Suppressor macrophage treated with lipopolysaccharide for 4 hours (primary cell): ENCODE measurements around the gene BCAS3.
"Not testable (repeated sequence)": the region's sequence is repeated elsewhere in the genome, so short reads cannot be mapped to it uniquely, and the experiment has no call there.

Experiments used
- DNase-seq: peaks from one replicate; pipeline ENCODE4 v3.0.0-alpha.2; 2020

BCAS3 gene

DNA sequence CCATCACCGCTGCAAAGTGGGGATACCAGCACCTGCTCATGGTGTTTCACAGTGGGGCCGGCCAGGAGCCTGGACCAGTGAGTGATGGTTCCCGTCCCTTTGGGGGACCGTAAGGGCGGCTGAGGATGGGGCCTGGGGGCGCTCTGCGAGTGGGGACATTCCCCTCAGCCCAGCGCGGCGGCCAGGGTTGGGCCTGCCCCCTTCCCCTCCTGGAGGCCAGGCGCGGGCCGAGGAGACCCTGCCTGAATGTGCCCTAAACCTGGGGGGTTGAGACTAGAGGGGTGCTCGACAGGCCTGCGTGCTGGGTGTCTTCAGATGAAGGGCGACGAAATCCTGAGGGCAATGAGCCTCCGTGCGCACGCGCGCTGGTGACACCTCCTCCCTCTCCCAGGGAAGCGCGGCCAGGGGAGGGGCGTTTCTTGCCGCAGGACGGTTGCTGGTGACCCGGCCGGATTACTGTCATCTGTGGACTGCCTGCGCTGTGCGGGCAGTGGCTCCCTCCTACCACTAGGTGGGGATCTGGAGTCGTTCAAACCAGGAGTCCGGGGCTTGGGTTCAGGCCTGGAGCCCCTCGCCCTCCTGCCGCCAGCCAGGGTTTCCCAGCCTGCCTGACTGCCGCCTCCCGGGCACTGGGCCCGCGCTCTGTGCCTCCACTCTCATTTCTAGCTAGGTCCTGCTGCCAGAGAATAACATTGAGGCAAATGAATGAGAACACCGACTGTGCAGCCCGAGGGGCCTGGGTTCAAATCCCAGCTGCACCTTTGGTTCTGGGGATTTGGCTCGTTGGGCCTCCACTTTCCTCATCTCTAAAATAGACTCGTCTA lies 739.1 kb downstream of the BCAS3 start:
- DNase-seq = peak; percentile 87

DNA sequence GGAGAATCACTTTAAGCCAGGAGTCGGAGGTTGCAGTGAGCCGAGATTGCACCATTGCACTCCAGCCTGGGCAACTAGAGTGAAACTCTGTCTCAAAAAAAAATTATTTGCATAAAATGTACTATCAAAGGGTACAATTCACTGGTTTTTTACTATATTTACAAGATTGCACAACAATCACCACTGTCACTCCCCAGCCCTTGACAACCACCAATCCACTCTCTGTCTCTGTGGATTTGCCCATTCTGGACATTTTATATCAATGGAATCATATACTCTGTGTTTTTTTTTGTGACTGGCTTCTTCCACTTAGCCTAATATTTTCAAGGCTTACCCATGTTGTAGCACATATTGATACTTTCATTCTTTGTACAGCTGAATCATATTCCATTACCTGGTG lies 740.8 kb downstream of the BCAS3 start:
- peak; percentile 34 for DNase-seq

DNA sequence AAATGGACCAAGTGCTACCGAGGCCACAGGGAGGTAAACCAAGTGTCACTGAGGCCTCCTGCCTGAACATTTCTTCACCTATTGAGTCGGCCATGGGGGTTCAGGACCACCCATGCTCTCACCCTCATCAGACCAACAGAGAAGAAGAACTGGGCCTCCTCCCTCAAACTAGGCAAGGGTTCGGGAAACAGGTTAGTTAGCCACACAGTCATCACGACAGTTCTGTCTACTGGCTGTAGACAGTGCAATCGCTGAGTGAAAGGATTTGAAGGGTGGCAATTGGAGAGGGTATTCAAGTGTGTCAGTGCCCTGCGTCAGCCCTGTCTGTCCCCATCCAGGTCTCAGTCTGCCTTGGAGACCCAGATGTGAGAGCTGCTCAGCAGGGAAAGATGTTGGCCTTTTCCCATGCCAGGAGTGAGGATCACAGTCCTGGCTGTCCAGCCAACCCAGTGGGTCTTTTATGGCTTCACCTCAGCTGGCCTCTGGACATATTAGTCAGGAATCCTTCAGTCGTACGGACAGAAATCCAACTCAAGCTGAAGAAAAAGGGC lies 741.9 kb downstream of the BCAS3 start:
- no peak for DNase-seq

DNA sequence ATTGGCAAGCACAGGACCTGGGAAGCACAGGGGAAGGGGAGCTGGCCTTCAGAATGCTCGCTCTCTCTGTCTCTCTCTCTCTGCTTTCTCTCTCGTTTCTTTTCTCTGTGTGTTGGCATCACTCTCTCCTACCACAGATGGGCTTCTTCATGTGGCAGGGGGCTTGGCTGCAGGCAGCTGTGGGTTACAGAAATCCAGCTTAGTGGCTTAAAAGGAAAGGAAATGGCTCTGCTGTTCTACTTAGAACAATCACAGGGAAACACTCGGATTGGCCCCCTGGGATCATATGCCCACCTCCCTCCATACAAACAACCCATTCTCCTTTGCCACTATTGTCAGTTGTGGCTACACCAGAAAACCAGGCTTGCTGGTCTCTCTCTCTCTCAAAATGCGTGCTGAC lies 742.4 kb downstream of the BCAS3 start:
- no peak for DNase-seq

DNA sequence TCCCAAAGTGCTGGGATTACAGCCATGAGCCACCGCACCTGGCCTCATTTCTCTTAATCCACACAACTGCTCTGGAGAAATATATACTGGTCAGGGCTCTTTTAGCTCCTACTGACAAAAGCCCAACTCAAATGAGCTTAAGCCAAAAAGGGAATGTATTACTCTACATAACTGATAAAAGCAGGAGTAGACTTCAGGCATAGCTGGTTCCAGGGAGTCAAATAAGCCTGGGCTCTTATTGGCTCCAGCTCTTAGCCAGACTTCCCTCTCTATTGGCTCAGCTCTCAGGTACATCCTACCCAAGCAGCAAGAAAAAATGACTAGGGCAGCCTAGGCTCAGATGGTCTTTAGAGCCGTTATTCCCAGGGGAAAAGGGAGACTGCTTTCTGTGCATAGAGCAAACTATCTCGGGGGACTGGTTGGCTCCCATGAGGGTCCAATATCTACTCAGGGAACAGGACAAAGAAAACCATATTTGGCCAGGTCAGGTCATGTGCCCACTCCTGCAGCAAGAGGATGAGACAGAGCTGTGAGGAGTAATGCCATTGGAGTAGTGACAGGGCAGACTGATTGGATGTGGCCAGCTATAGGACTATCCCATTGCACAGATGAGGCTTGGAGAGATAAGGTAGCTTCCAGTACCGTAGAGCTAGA lies 743.2 kb downstream of the BCAS3 start:
- DNase-seq = no peak

DNA sequence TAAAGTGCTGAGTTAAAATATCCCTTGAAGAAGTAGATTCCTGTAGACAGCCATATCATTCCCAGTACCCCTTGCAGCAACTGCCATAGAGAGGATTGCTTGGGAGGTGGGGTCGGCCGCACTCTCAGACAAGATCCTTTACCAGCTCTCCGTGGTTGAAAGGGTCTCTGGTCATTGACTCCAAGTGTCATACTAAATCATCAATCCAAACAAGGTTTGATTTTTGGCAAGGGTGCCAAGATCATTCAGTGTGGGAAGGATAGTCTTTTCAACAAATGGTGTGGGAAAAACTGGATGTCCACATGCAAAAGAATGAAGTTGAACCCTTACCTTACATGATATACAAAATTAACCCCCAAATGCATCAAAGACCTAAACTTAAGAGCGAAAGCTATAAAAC lies 743.8 kb downstream of the BCAS3 start:
- DNase-seq = no peak

DNA sequence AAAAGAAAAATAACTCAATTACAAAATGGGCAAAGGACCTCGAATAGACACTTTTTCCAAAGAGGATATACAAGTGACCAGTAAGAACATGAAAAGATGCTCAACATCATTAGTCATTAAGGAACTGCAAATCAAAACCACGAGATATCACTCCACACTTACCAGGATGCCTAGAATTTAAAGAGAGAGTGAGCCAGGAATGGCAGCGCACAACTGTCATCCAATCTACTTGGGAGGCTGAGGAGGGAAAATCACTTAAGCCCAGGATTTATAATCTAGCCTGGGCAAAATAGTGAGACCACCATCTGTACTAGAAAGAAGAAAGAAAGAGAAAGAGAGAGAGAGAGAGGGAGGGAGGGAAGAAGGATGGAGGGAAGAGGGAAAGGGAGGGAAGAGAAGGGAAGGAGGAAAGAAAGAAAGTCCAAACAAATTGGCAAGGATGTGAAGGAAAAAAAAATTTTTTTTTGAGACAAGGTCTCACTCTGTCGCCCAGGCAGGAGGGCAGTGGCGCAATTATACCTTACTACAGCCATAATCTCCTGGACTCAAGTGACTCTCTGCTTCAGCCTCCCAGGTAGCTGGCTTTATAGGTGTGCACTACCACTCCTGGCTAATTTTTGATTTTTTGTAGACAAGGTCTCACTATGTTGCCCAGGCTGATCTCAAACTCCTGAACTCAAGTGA lies 744.6 kb downstream of the BCAS3 start:
- DNase-seq = no peak

DNA sequence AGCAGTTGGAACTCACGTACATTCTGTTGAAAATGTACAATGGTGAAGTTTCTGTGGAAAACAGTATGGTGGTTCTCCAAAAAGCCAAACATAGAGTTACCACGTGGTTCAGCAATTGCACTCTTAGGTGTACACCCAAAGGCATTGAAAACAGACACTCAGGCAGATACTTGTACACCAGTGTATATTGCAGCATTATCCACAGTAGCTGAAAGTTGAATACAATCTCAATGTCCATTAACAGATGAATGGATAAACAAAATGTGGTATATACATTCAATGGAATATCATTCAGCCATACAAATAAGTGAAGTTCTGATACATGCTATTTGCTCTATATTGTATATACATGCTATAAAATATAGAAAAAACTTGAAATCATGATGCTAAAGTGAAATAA lies 745.2 kb downstream of the BCAS3 start:
- no peak for DNase-seq

DNA sequence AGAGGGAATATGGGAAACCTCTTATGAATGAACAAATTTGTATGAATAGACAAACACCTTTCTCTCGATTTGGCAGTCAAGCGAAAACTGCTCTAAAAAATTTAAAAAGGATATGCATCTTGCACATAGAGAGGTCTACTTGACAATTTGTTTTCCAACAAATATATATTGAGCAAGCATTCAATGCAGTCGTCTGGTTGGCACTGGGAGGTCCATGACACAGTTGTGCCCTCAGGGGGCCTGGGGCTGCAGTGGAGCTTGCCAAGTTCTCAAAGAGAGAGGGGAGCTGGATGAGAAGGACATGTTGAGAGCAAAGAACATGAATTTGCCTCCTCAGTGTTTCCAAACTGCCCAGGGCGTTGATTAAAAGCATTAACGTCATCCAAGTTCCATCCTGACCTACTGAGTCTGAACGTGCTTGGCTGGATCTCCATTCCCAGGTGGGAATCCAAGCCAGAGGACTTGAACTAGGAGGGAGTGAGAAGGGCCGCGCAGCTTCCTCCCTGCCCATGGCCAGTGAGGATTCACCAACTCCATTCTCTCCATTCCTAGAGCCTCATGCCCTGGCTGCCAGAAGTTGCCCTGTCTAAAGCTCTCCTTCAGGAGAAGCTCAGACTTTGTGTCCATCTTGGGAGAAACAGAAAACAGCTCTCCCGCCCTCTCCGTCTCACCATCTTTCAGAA lies 746.5 kb downstream of the BCAS3 start:
- DNase-seq = no peak

DNA sequence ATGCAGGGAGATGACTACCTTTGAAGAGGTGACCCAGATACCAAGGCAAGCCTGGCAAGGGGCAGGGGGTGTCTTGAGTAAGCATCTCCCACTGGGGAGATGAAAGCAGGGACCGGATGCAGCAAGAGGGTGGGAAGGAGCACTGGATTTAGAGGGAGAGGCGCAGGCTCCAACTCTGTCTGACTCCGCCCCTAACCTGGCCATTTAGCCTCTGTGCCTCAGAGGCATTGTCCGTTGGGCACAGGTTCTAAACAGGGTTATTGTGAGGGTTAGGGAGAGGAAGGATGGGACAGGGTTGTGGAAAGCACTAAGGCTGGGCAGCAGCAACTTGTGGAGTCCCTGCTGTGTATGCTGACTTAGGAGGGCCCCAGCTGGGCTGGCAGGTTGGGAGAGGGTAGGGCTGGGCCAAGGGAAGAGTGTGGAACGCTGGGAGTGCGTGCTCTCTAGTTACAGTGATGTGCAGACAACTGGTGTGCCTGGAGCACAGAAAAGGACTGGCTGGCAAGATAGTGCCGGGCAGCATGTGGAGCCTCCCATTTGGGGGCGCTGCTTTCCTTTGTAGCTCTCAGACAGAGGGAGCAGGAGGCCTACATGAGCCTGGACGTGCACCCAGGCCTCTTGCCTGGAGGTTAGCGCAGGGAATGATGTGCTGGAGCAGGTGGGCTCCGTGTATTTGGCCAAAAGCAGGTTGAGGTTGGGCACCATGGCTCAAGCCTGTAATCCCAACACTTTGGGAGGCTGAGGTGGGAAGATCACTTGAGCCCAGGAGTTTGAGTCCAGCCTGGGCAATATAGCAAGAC lies 748.2 kb downstream of the BCAS3 start:
- DNase-seq = no peak

DNA sequence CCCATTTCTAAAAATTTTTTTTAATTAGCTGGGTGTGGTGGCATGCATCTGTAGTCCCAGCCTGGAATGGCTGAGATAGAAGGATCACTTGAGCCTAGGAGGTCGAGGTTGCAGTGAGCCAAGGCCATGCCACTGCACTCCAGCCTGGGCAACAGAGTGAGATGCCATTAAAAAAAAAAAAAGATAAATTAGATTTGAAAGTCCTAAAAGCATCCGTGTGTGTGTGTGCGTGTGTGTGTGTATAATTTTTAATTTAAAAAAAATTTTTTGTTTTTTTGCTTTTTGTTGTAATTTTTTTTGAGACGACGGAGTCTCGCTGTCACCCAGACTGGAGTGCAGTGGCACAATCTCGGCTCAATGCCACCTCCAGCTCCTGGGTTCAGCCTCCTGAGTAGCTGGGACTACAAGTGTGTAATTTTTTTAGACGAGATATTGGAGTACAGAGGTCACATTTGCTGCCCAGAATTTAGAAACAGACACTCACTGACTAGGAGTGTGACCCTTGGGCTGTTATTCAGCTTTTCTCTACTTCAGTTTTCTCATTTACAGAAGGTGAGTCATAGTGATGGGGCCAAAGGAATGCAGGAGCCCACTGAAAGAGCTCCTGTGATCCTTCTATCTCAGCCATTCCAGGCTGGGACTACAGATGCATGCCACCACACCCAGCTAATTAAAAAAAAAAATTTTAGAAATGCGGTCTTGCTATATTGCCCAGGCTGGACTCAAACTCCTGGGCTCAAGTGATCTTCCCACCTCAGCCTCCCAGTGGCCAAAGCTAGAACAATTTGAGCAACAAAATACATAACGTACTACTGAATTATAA lies 749.0 kb downstream of the BCAS3 start:
- DNase-seq = no peak

DNA sequence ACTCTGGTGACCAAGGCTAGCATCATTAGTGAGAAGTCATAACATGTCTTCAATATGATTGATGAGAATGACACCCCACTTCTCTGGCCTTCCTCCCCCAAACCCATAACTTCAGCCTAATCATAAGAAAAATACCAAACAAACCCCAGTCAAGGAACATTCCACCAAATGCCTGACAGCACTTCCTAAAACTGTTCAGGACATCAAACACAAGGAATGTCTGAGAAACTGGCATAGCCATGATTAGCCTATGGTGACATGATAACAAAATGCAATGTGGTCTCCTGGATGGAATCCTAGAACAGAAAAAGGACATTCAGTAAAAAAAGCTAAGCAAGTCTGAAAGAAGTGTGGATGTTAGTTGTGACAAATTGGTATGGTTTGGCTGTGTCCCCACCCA lies 749.9 kb downstream of the BCAS3 start:
- DNase-seq = no peak

DNA sequence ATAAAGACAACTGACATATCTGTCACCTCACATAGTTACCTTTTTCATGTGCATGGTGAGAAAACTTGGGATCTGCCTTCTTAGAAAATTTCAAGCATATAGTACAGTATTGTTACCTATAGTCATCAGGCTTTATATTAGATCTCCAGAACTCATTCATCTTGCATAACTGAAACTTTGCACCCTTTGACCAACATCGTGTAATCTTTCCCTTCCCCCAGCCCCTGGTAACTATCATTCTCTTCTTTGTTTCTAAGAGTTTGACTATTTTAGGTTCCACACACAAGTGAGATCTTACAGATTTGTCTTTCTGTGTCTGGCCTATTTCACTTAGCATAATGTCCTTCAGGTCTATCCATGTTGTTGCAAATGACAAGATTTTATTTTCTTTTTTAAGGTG lies 751.6 kb downstream of the BCAS3 start:
- no peak for DNase-seq

DNA sequence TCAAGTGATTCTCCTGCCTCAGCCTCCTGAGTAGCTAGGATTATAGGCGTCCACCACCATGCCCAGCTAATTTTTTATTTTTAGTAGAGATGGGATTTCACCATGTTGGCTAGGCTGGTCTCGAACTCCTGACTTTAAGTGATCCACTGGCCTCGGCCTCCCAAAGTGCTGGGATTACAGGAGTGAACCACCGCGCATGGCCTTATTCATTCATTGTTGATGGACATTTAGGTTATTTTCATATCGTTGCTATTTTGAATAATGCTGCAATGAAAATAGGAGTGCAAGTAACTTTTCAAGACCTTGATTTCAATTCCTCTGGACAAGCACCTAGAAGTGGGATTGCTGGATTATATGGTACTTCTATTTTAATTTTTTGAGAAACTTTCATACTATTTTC lies 752.2 kb downstream of the BCAS3 start:
- DNase-seq = not testable (repeated sequence)

DNA sequence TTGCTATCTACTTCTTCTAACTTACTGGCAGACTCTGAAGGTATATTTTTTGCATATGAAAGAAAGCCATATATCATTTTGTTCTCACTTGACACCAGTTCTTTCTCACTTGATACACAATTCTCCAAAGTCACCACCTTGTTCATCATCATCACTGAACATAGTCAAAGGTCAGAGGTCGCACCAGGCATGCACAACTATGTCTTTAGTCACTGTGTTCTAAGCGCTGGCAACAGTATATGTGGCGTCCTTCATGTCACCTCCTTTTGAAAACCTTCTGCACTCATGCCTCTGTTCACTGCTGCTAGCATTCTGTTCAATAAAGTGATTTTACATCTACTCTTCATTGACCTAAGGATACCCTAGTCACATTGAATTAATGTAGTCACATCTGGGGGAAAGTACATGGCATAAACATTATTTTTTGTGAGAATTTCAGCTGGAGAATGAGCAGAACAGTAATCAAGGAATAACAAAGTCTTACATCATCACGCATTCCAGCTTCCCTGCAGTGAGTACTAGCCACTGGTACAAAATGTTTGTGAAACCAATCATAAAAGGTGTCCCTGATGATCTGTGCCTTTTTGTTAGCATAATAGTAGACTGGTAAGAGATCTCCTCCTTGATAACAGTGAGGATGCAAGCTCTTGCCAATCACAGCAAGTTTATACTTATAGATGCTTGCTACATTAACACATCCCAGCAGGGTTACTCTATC lies 754.1 kb downstream of the BCAS3 start:
- DNase-seq = no peak

DNA sequence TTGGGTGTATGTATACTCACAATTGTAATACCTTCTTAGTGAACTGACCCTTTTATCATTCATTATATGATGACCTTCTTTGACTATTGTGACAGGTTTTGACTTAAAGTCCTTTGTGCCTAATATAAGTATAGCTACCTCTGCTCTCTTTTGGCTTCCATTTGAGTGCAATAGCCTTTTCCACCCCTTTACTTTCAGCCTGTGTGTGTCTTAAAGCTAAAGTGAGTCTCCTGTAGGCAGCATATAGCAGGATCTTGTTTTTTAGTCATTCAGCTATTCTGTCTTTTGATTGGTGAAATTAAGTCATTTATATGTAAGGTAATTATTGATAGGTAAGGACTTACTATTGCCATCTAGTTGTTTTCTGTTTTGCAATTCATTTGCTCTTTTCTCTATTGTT lies 758.6 kb downstream of the BCAS3 start:
- DNase-seq = no peak

DNA sequence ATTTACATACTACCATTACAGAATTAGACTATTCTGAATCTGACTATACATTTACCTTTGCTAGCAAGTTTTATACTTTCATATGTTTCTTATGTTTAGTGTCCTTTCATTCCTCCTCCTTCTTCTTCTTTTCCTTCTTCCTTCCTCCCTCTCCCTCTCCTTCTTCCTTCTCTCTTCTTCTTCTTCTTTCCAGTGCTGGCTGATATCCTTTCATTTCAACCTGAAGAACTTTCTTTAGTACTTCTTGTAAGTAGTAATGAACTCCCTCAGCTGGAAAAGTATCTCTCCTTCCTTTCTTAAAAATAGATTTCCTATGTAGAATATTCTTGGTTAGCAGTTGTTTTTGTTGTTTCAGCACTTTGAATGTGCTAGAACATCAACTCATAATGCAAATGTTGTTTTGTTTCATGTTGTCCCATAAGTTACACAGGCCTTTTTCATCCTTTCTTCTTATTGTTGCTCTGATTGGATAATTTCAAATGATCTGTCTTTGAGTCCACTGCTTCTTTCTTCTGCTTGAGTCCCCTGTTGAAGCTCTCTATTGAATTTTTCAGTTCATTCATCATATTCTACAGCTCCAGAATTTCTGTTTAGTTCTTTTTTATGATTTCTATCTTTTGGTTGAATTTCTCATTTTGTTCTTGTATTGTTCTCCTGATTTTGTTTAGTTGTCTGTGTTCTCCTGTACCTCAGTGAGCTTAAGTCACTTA lies 759.5 kb downstream of the BCAS3 start:
- DNase-seq = no peak

DNA sequence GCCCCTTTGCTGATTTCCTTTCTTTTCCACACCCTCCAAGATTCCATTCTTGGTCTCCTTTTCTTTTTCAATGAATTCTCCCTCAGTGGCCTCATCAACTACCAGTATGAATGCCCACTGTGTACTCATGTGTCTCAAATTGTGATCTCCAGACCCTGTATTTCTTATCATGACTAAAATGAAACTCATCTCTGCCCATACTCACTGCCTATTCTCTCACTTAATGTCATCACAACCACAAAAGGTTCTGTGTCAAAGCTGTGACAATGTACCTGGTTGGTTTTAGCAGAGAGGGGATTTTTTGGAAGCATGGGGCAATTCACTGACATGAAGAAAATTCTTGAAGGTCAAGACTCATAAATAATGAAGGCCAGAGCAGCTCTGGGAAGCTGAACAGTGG lies 763.0 kb downstream of the BCAS3 start:
- DNase-seq = no peak

DNA sequence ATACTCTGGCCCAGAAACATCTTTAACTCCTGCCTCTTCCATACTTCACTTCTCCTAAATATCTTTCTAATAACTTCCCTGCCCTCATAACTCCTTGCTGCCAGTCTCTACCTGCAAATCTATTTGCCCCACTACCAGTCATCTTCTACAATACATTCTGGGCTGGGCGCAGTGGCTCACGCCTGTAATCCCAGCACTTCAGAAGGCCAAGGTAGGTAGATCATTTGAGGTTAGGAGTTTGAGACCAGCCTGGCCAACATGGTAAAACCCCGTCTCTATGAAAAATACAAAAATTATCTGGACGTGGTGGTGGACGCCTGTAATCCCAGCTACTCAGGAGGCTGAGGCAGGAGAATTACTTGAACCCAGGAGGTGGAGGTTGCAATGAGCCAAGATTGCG lies 763.9 kb downstream of the BCAS3 start:
- not testable (repeated sequence) for DNase-seq
